ENCODE results near the gene THSD4. TPM values are rescaled to one million over a fixed set of nuclear protein-coding genes. Genes with fewer than 3 reads are reported as not detected.

Gene THSD4
- total RNA-seq, 2 experiments from 2014 or later: not detected

DNA sequence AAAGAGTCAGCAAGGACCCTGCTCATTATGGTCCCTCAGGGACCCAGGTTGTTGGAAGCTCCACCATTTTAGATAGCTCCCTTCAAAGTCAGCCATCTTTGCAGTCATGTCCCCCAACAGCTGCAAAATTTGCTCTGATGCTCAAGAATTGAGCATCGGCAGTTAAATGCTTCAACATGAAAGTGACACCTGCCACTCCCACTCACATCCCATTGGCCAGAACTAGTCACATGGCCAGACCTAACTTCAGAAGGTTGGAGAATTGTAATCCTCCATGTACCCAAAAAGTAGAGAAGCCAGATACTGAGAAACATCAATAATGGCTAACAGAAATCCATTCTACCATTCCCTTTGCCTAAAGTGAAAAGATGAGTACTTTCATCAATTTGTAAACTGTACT is 523.6 kb downstream of the THSD4 start:
- no peak for ATAC-seq

DNA sequence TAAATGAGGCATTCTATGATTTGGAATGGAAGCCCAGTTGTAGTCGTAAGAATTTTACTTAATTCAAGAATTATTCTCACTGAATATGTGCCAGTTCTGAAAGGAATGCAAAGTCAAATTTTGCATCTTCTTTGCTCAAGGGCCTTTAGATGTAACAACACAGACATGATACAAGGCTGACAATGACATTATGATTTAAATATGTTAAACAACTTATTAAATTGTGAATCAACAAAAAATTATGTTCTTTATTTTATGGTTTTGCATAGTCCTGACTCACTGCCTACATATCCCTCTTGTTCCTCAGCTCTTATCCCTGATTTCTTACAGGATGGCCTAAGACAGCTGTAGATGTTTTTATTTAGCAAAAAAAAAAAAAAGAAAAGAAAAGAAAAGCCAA is 524.2 kb downstream of the THSD4 start:
- CTCF ChIA-PET: no interaction called here
- Mint-ChIP-seq H3K27me3 (peaks cover 19% of the 10 kb centered on the region), H3K9me3 (ENCODE audit: low read depth) (no peaks in the 10 kb centered on the region), H3K4me3 (no peak overlapping the region), H3K4me1 (no peaks in the 10 kb centered on the region), H3K27ac (no peak overlapping the region), H3K36me3 (no peaks in the 10 kb centered on the region)
- ATAC-seq: no peak
- no peak for DNase-seq

More for the DNA sequence above, 523.6 kb downstream of the THSD4 start:
- H3K4me1 Mint-ChIP-seq: no peaks in the 10 kb centered on the region
- CTCF ChIA-PET: no interaction called here
- H3K27me3 Mint-ChIP-seq: peaks cover 22% of the 10 kb centered on the region
- H3K9me3 Mint-ChIP-seq (ENCODE audit: low read depth): no peaks in the 10 kb centered on the region
- DNase-seq: no peak
- no peak overlapping the region for H3K27ac Mint-ChIP-seq
- no peaks in the 10 kb centered on the region for H3K36me3 Mint-ChIP-seq
- no peak overlapping the region for H3K4me3 Mint-ChIP-seq

DNA sequence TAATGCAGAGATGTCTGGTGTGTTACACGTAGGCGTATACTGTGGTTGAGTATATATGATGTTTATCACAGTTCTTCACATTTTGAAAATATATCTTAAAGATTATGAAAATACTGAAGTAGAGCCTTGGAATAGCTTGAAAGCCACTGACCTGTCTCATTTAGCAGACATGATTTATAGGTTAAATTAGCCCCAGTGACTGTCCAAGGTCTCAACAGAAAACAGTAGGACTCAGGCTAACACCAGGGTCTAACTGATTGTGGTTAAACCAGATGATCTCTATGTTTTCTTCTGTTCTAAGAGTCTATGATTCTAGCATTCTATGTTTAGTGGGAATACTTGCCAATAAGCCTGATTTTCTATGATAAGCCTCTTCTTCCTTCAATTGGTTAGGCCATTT is 528.6 kb downstream of the THSD4 start:
- CTCF ChIA-PET: no interaction called here
- Mint-ChIP-seq H3K4me1 (no peaks in the 10 kb centered on the region), H3K4me3 (no peak overlapping the region), H3K9me3 (ENCODE audit: low read depth) (peaks cover 3% of the 10 kb centered on the region), H3K36me3 (no peaks in the 10 kb centered on the region), H3K27ac (no peak overlapping the region), H3K27me3 (peaks cover 17% of the 10 kb centered on the region)
- DNase-seq: no peak
- ATAC-seq: no peak

DNA sequence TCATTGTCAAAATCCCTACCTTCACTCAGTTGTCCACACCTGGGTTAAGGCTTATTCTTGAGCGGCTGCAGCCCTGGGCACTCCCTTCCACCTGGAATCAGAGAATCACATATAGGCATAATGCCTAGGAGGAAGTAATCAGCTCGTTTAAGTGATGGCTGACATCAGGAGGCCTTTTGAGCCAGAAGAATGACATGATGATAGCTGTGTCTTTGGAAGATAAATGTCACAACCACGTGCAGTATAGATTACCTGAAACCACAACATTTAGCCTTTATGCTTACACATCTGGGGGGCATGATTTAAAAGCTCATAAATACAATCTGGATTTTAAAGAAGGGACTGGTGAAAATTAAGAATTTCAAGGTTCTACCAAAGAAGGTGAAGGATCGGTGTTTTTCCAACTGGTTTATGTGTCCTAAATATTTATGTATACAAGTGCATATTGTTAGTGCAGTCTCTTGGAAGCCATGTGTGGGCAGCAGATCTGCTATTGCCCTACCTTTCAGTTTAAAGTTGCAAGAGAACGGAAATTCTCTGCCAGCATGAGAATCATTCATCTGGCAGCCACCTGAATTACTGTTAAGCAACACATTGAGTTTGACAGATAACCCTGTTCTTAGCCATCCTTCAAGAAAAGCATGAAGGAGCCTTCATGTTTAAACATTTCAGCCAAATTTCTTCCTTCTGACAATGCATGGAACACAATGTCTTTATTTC is 531.7 kb downstream of the THSD4 start:
- no peaks in the 10 kb centered on the region for H3K4me1 Mint-ChIP-seq
- no peak for DNase-seq
- H3K27me3 Mint-ChIP-seq: peaks cover 15% of the 10 kb centered on the region
- H3K27ac Mint-ChIP-seq: no peak overlapping the region
- no peak overlapping the region for H3K4me3 Mint-ChIP-seq
- CTCF ChIA-PET: no interaction called here
- ATAC-seq: no peak
- peaks cover 3% of the 10 kb centered on the region for H3K9me3 Mint-ChIP-seq (ENCODE audit: low read depth)
- H3K36me3 Mint-ChIP-seq: no peaks in the 10 kb centered on the region

GRCh38 chr15:71647487-71647808 is 532.2 kb downstream of the THSD4 start:
- Mint-ChIP-seq H3K27ac (no peak overlapping the region), H3K36me3 (no peaks in the 10 kb centered on the region), H3K4me1 (no peaks in the 10 kb centered on the region), H3K9me3 (ENCODE audit: low read depth) (peaks cover 3% of the 10 kb centered on the region), H3K27me3 (peaks cover 14% of the 10 kb centered on the region), H3K4me3 (no peak overlapping the region)
- CTCF ChIA-PET: no interaction called here
- no peak for DNase-seq
- no peak for ATAC-seq

- H3K27ac Mint-ChIP-seq: no peak overlapping the region
- peaks cover 3% of the 10 kb centered on the region for H3K9me3 Mint-ChIP-seq (ENCODE audit: low read depth)
- H3K4me3 Mint-ChIP-seq: no peak overlapping the region
- DNase-seq (no peak), ATAC-seq (no peak)
- CTCF ChIA-PET: no interaction called here
- H3K4me1 Mint-ChIP-seq: no peaks in the 10 kb centered on the region
- H3K36me3 Mint-ChIP-seq: no peaks in the 10 kb centered on the region
- peaks cover 18% of the 10 kb centered on the region for H3K27me3 Mint-ChIP-seq
These were observed 532.8 kb downstream of the THSD4 start for GRCh38 chr15:71648095-71648494.

DNA sequence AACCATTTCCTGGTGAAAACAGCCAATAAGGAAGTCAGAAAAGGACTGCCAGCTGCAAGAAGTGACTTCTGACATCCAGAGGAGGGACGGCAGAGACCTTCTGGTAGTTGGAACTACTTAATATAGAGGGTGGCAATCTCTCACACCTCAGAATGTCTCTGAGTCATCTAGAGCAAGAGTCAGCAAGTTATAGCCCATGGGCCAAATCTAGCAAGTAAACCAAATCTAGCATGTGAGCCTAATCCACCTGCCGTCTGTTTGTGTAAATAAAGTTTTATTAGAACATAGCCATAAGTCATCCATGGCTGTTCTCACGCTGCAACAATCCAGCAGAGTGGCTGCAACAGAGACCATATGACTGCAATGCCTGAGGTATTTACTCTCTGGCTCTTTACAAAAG is 534.6 kb downstream of the THSD4 start:
- H3K27me3 Mint-ChIP-seq: peaks cover 21% of the 10 kb centered on the region
- CTCF ChIA-PET: no interaction called here
- no peak for DNase-seq
- no peaks in the 10 kb centered on the region for H3K4me1 Mint-ChIP-seq
- no peaks in the 10 kb centered on the region for H3K36me3 Mint-ChIP-seq
- no peak overlapping the region for H3K27ac Mint-ChIP-seq
- ATAC-seq: no peak
- peaks cover 3% of the 10 kb centered on the region for H3K9me3 Mint-ChIP-seq (ENCODE audit: low read depth)
- H3K4me3 Mint-ChIP-seq: no peak overlapping the region

GRCh38 chr15:71650603-71651002 is 535.3 kb downstream of the THSD4 start:
- Mint-ChIP-seq H3K4me1 (no peaks in the 10 kb centered on the region), H3K36me3 (no peaks in the 10 kb centered on the region), H3K4me3 (no peak overlapping the region), H3K9me3 (ENCODE audit: low read depth) (no peaks in the 10 kb centered on the region), H3K27ac (no peak overlapping the region), H3K27me3 (peaks cover 24% of the 10 kb centered on the region)
- CTCF ChIA-PET: no interaction called here
- ATAC-seq (no peak), DNase-seq (no peak)

DNA sequence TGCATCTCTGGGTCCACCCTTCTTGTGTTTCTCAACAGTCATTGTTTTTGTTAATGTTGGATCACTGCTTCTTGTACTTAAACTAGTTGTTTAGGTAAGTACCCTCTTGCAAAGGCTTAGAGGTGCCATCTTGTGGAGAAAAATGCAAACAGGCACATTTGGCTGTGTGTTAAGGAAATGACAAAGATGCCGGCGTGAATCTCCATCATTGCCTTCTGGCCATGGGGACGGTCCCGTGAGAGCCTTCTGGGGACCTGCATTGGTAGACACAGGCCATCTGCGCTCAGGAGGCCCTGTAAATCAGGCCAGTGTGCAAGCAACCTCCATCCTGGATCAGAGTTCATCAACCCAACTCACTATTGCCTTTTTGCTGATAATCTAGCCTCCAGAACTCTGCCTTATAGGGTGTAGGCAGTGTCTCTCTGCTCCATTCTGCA is 536.5 kb downstream of the THSD4 start:
- no peak for DNase-seq
- Mint-ChIP-seq H3K9me3 (ENCODE audit: low read depth) (no peaks in the 10 kb centered on the region), H3K27me3 (peaks cover 25% of the 10 kb centered on the region), H3K27ac (no peak overlapping the region), H3K4me1 (no peaks in the 10 kb centered on the region), H3K4me3 (no peak overlapping the region), H3K36me3 (no peaks in the 10 kb centered on the region)
- no peak for ATAC-seq
- CTCF ChIA-PET: interaction anchor here (1.4 kb wide), 1 partner anchor 15 kb away, joined by 3 read pairs; no protein-coding TSS in a partner anchor

GRCh38 chr15:71654042-71654719 is 538.9 kb downstream of the THSD4 start:
- CTCF ChIA-PET: no interaction called here
- no peaks in the 10 kb centered on the region for H3K4me1 Mint-ChIP-seq
- H3K27ac Mint-ChIP-seq: no peak overlapping the region
- ATAC-seq (no peak), DNase-seq (no peak)
- H3K4me3 Mint-ChIP-seq: no peak overlapping the region
- peaks cover 15% of the 10 kb centered on the region for H3K27me3 Mint-ChIP-seq
- H3K9me3 Mint-ChIP-seq (ENCODE audit: low read depth): no peaks in the 10 kb centered on the region
- H3K36me3 Mint-ChIP-seq: no peaks in the 10 kb centered on the region

- H3K27me3 Mint-ChIP-seq: peaks cover 12% of the 10 kb centered on the region
- CTCF ChIA-PET: no interaction called here
- no peak overlapping the region for H3K27ac Mint-ChIP-seq
- no peaks in the 10 kb centered on the region for H3K4me1 Mint-ChIP-seq
- no peaks in the 10 kb centered on the region for H3K9me3 Mint-ChIP-seq (ENCODE audit: low read depth)
- H3K36me3 Mint-ChIP-seq: no peaks in the 10 kb centered on the region
- DNase-seq: no peak
- H3K4me3 Mint-ChIP-seq: no peak overlapping the region
- ATAC-seq: no peak
These were observed 539.5 kb downstream of the THSD4 start for GRCh38 chr15:71654720-71655174.

GRCh38 chr15:71656425-71656824 is 541.2 kb downstream of the THSD4 start:
- H3K36me3 Mint-ChIP-seq: no peaks in the 10 kb centered on the region

DNA sequence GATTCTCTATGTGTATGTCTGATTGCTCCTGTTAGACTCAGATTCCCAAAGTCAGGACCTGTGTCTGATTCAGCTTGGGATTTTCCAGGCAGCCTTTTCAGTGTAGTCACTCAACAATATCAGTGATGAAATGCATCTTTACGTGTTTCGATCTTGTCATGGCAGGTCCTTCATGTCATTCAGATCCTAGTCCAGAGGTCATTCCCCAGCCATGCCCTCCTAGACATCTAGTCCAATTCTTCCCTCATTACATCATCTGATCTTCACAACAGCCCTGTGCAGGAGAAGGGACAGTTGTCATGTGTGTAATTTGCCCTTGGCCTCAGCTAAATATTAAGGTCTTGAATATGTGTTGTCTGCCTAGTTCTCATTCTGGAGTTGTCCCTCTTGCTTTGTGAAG is 541.9 kb downstream of the THSD4 start:
- DNase-seq (no peak), ATAC-seq (no peak)
- H3K4me3 Mint-ChIP-seq: no peak overlapping the region
- H3K4me1 Mint-ChIP-seq: no peaks in the 10 kb centered on the region
- no peaks in the 10 kb centered on the region for H3K9me3 Mint-ChIP-seq (ENCODE audit: low read depth)
- H3K36me3 Mint-ChIP-seq: no peaks in the 10 kb centered on the region
- H3K27ac Mint-ChIP-seq: no peak overlapping the region
- CTCF ChIA-PET: interaction anchor here (1.2 kb wide), 1 partner anchor 87 kb away, joined by 5 read pairs; no protein-coding TSS in a partner anchor
- H3K27me3 Mint-ChIP-seq: peaks cover 23% of the 10 kb centered on the region

More at GRCh38 chr15:71656425-71656824, 541.2 kb downstream of the THSD4 start:
- Mint-ChIP-seq H3K9me3 (ENCODE audit: low read depth) (no peaks in the 10 kb centered on the region), H3K4me3 (no peak overlapping the region), H3K27ac (no peak overlapping the region), H3K4me1 (no peaks in the 10 kb centered on the region), H3K27me3 (peaks cover 21% of the 10 kb centered on the region)
- no peak for ATAC-seq
- CTCF ChIA-PET: interaction anchor here (1.2 kb wide), 1 partner anchor 88 kb away, joined by 5 read pairs; no protein-coding TSS in a partner anchor
- DNase-seq: no peak

- CTCF ChIA-PET: no interaction called here
- no peaks in the 10 kb centered on the region for H3K9me3 Mint-ChIP-seq (ENCODE audit: low read depth)
- ATAC-seq: no peak
- H3K4me3 Mint-ChIP-seq: no peak overlapping the region
- no peak for DNase-seq
- no peaks in the 10 kb centered on the region for H3K4me1 Mint-ChIP-seq
- H3K36me3 Mint-ChIP-seq: no peaks in the 10 kb centered on the region
- peaks cover 27% of the 10 kb centered on the region for H3K27me3 Mint-ChIP-seq
- H3K27ac Mint-ChIP-seq: no peak overlapping the region
These were observed 542.8 kb downstream of the THSD4 start for GRCh38 chr15:71658036-71658435.

Measured in activated CD8-positive, alpha-beta memory T cell treated with anti-CD3 and anti-CD28 coated beads, Interleukin-2, amount 10 ng/mL, durations not matched to agents 7 days and 5 days (primary cell).